ENCODE data around the gene NFYC. TPM values are rescaled to one million over a fixed set of nuclear protein-coding genes. Genes with fewer than 3 reads are reported as not detected.

The NFYC gene
- total RNA-seq, 6 experiments from 2014 or later: 31.0 to 48.1 (median 43.8) TPM

DNA sequence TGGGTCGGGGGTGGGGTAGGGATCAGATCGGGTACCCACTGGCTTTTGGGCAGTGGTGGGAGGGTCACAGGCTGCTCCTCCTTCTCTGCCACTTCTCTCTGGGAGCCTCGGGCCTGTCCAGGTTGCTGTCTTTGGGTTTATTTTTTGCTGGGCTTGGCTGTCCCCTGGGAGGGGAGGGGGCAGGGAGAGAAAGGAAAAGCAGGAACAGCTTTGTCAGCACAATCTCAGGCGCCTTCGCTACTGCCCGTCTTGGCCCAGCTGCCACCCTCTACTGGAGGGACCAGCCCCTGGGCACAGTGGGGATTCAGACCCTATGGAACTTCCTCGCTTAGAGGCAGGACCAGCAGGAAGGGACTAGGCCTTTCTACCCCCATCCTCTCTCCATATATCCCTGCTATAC lies 100.5 kb downstream of the NFYC start:
- Mint-ChIP-seq H3K27ac (no peak overlapping the region), H3K9me3 (no peaks in the 10 kb centered on the region), H3K36me3 (ENCODE audit: low read depth) (no peaks in the 10 kb centered on the region), H3K4me1 (ENCODE audit: low read depth) (peaks cover 9% of the 10 kb centered on the region), H3K27me3 (ENCODE audit: insufficient read depth) (peaks cover 58% of the 10 kb centered on the region), H3K4me3 (no peak overlapping the region)
- DNase-seq: no peak
- TF ChIP-seq, protein P1, sequence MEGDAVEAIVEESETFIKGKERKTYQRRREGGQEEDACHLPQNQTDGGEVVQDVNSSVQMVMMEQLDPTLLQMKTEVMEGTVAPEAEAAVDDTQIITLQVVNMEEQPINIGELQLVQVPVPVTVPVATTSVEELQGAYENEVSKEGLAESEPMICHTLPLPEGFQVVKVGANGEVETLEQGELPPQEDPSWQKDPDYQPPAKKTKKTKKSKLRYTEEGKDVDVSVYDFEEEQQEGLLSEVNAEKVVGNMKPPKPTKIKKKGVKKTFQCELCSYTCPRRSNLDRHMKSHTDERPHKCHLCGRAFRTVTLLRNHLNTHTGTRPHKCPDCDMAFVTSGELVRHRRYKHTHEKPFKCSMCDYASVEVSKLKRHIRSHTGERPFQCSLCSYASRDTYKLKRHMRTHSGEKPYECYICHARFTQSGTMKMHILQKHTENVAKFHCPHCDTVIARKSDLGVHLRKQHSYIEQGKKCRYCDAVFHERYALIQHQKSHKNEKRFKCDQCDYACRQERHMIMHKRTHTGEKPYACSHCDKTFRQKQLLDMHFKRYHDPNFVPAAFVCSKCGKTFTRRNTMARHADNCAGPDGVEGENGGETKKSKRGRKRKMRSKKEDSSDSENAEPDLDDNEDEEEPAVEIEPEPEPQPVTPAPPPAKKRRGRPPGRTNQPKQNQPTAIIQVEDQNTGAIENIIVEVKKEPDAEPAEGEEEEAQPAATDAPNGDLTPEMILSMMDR (IDR thresholded peaks at IDR 0.05): no peak

DNA sequence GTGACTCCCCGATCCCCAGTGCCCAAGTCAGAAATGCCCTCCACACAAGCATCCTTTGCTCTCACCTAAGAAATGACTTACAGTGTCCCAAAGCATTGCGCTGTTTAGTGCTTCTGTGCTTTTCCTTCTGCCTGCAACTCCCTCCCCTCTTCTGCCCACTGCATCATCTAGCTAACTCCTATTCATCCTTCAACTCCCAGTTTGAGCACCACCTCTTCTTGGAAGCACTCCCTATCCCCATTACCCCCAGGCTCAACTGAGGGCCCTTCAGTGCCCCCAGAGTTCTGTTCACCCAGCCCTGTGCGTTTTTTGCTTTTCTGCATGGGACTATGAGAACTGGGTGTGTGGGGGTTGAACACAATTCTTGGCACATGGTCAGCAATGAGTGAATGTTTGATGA lies 102.1 kb downstream of the NFYC start:
- no peaks in the 10 kb centered on the region for H3K9me3 Mint-ChIP-seq
- H3K27me3 Mint-ChIP-seq (ENCODE audit: insufficient read depth): peaks cover 52% of the 10 kb centered on the region
- DNase-seq: no peak
- peaks cover 14% of the 10 kb centered on the region for H3K4me1 Mint-ChIP-seq (ENCODE audit: low read depth)
- no peaks in the 10 kb centered on the region for H3K36me3 Mint-ChIP-seq (ENCODE audit: low read depth)
- H3K27ac Mint-ChIP-seq: no peak overlapping the region
- no peak overlapping the region for H3K4me3 Mint-ChIP-seq
- TF ChIP-seq, protein P1 (IDR thresholded peaks at IDR 0.05): no peak

DNA sequence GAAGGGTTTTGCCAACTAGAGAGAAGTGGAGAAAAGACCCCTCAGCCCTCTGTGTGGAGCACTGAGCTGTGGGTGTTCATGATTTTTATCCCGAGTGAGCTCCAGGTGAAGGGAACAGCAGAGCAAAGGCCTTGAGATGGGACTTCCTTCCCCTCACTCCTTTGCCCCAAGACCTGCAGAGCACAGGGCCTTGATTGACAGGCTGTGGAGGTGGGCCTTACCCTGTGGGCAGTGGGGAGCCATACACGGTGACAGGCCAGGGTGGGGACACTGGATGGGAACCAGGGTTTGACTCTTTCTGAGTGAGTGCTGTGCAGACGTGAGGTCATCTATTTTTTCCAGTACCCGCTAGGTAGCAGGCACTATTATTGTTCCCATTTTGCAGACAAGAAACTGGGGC lies 102.5 kb downstream of the NFYC start:
- Mint-ChIP-seq H3K36me3 (ENCODE audit: low read depth) (no peaks in the 10 kb centered on the region), H3K9me3 (no peaks in the 10 kb centered on the region), H3K4me3 (no peak overlapping the region), H3K27ac (no peak overlapping the region), H3K4me1 (ENCODE audit: low read depth) (peaks cover 14% of the 10 kb centered on the region), H3K27me3 (ENCODE audit: insufficient read depth) (peaks cover 51% of the 10 kb centered on the region)
- TF ChIP-seq, protein P1 (IDR thresholded peaks at IDR 0.05): no peak
- no peak for DNase-seq

DNA sequence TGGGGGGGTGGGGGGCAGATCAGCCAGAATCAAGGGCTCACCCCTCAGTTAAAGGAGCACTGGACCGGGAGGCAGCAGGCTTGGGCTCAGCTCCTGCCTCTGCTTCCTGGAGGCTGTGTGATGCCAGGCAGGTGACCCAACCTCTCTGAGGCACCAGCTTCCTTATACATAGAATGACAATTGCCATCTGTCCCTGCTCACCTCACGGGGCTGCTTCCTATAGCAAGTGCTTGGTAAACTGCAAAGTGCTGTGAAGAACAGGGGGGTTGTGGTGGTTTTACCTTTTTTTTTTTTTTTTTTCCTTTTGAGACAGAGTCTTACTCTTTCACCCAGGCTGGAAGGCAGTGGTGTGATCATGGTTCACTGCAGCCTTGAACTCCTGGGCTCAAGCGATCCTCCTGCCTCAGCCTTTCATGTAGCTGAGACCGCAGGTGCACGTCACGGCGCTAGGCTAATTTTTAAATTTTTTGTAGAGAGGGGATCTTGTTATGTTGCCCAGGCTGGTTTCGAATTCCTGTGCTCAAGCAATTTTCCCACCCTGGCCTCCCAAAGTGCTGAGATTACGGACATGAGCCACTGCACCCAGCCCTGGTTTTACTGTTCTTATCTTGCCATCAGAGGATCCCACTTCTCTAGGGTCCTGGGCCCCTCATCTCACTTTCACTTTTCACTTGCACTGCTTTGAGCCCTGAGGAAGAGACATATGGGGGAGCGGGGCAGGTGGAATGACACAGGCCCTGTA lies 103.6 kb downstream of the NFYC start:
- no peak for DNase-seq
- H3K27ac Mint-ChIP-seq: no peak overlapping the region
- H3K27me3 Mint-ChIP-seq (ENCODE audit: insufficient read depth): peaks cover 43% of the 10 kb centered on the region
- no peaks in the 10 kb centered on the region for H3K36me3 Mint-ChIP-seq (ENCODE audit: low read depth)
- no peaks in the 10 kb centered on the region for H3K9me3 Mint-ChIP-seq
- TF ChIP-seq, protein P1 (IDR thresholded peaks at IDR 0.05): no peak
- H3K4me1 Mint-ChIP-seq (ENCODE audit: low read depth): peaks cover 14% of the 10 kb centered on the region
- H3K4me3 Mint-ChIP-seq: no peak overlapping the region

DNA sequence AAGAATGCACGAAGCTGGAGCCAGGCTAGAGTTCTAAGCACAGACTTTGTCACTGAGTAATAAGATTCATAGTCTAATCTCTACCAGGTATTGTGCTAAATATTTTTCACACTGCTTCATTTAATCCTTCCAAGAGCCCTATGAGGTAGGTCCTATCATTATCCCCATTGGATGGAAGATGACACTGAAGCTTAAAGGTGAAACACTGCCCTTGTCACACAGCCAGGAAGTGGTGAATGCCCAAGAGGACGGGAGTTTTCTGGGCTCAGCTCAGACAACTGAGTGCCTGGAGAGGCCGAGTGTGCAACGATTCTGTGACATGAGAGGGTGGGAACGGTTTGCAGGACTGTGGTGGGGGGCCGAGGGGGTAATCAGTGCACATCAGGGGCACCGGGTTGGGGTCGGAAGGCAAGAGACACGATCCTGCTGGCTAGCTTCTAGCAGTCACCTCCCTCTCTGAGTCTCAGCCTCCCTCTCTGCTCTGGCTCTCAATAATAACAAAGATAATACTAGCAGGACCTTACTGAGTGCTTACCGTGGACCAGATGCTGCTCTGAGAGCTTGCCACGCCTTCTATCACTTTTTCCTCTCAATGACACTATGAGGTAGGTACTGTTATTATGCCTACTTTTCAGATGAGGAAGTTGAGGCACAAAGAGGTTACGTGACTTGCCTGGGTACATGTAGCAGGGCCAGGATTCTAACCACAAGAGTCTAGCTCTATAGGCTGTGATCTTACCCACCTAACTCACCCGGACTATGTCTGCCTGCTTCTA lies 104.5 kb downstream of the NFYC start:
- no peak overlapping the region for H3K4me3 Mint-ChIP-seq
- H3K27ac Mint-ChIP-seq: no peak overlapping the region
- TF ChIP-seq, protein P1 (IDR thresholded peaks at IDR 0.05): no peak
- peaks cover 14% of the 10 kb centered on the region for H3K4me1 Mint-ChIP-seq (ENCODE audit: low read depth)
- no peaks in the 10 kb centered on the region for H3K9me3 Mint-ChIP-seq
- peaks cover 40% of the 10 kb centered on the region for H3K27me3 Mint-ChIP-seq (ENCODE audit: insufficient read depth)
- DNase-seq: no peak
- no peaks in the 10 kb centered on the region for H3K36me3 Mint-ChIP-seq (ENCODE audit: low read depth)
